Rectal smooth muscle tissue (tissue), 1 donor: ENCODE data around the gene FAM83B.

Source experiments
- H3K27ac ChIP-seq: one replicate; pipeline ENCODE4 v1.7.0; 2013; ENCODE audit warnings: low read depth, low read length, inconsistent platforms
- H3K27me3 ChIP-seq: one replicate; pipeline ENCODE4 v1.7.0; 2013; ENCODE audit warnings: low read length; ENCODE audit not compliant: control insufficient read depth, insufficient read depth
- H3K36me3 ChIP-seq: one replicate; pipeline ENCODE4 v1.7.0; 2013; ENCODE audit warnings: low read length; ENCODE audit not compliant: control insufficient read depth, insufficient read depth
- H3K4me1 ChIP-seq: one replicate; pipeline ENCODE4 v1.7.0; 2013; ENCODE audit warnings: low read length; ENCODE audit not compliant: control insufficient read depth, insufficient read depth
- H3K4me3 ChIP-seq: one replicate; pipeline ENCODE4 v1.7.0; 2013; ENCODE audit warnings: low read length
- H3K9ac ChIP-seq: one replicate; pipeline ENCODE4 v1.7.0; 2013; ENCODE audit warnings: low read length

The FAM83B gene

DNA sequence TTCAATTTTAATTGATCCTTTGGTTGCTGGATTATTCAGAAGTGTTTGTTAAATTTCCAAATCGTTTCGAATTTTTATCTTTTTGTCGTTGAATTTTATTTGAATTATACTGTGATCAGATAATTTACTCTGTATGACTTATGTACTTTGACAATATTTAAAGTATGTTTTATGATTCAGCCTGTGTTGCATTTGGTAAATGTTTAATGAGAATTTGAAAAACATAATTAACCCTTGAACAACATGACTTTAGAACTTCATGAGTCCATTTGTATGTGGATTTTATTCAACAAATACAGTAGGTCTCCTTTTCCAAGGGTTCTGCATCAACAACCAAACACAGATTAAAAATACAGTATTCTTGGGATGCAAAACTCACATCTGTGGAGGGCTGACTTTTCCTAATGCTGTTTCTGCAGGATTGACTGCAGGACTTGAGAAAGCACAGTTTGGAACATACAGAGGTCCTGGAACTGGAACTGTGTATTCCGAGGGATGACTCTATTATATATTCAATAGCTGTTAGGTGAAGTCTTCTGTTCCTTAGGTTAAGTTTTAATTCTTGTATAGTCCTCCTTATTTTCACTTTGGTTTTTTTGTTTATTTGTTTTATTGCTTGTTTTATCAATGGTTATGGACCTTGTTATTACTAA, 40.5 kb downstream of the FAM83B start:
- H3K9ac ChIP-seq: no peak overlapping the region
- H3K4me1 ChIP-seq: no peaks in the 10 kb centered on the region
- H3K27ac ChIP-seq: no peak overlapping the region
- H3K36me3 ChIP-seq: no peaks in the 10 kb centered on the region
- H3K27me3 ChIP-seq: no peaks in the 10 kb centered on the region
- no peak overlapping the region for H3K4me3 ChIP-seq

DNA sequence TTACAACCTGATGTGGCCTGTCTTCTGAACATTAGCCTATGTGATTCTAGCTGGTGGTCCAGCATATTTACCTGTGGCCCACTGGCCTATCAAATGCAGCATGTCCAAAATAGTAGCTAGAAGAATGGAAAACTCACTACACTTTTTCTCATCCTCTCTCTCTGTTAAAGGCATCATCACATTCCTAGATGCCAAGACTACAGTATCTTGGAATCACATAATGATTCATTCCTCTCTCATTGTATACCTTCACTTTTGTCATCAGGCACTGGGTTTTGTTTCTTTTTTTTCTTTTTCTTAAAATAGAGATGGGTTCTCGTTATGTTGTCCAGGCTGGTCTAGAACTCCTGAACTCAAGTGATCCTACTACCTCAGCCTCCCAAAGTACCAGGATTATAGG, 45.0 kb downstream of the FAM83B start:
- Histone ChIP-seq H3K27me3 (no peaks in the 10 kb centered on the region), H3K36me3 (no peaks in the 10 kb centered on the region), H3K4me1 (no peaks in the 10 kb centered on the region), H3K4me3 (no peak overlapping the region), H3K9ac (no peak overlapping the region), H3K27ac (no peak overlapping the region)

- Histone ChIP-seq H3K4me3 (no peak overlapping the region), H3K9ac (no peak overlapping the region), H3K4me1 (no peaks in the 10 kb centered on the region), H3K36me3 (no peaks in the 10 kb centered on the region), H3K27ac (no peak overlapping the region), H3K27me3 (no peaks in the 10 kb centered on the region)
Observed at GRCh38 chr6:54892831-54893230, 46.3 kb downstream of the FAM83B start.

- Histone ChIP-seq H3K4me3 (no peak overlapping the region), H3K27ac (no peak overlapping the region), H3K9ac (no peak overlapping the region), H3K27me3 (no peaks in the 10 kb centered on the region), H3K4me1 (no peaks in the 10 kb centered on the region), H3K36me3 (no peaks in the 10 kb centered on the region)
Observed at GRCh38 chr6:54893818-54894217, 47.2 kb downstream of the FAM83B start.

- H3K27me3 ChIP-seq: no peaks in the 10 kb centered on the region
- no peaks in the 10 kb centered on the region for H3K36me3 ChIP-seq
- H3K27ac ChIP-seq: no peak overlapping the region
- no peak overlapping the region for H3K4me3 ChIP-seq
- H3K9ac ChIP-seq: no peak overlapping the region
- H3K4me1 ChIP-seq: no peaks in the 10 kb centered on the region
Observed at GRCh38 chr6:54896302-54896701, 49.7 kb downstream of the FAM83B start.

DNA sequence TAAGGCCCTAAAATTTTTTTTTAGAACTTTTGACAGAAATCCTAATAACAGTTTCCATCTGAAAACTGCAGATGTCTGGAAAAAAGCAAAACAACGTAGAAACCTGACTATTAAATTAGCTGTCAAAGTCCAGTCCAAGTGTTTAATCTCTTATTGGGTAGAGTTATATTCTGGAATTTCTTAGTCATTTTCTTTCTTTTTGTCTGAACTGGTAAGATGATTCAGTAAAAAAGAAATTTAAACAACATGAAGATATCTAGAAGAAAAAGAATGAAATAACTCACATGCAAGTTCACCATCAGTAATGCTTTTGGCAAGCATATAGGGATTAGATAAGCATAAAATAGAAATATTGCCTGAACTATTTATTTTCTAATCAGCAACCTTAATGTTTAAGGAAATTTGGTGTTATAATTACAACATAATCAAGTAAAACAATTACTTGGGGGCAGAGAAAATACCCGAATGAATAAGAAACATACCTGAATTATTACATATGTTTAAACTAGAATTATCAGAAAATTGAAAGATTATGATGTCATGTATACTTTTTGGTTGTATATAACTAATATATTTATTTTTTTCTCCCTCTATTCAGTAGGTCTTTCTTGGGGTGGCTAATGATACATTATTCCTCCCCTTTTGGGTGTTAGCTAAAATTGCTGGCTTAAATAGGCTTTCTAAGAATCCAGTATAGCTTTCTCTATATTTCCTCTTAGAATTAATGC, 51.1 kb downstream of the FAM83B start:
- H3K27ac ChIP-seq: no peak overlapping the region
- H3K4me3 ChIP-seq: no peak overlapping the region
- no peaks in the 10 kb centered on the region for H3K4me1 ChIP-seq
- no peak overlapping the region for H3K9ac ChIP-seq
- H3K36me3 ChIP-seq: no peaks in the 10 kb centered on the region
- no peaks in the 10 kb centered on the region for H3K27me3 ChIP-seq

DNA sequence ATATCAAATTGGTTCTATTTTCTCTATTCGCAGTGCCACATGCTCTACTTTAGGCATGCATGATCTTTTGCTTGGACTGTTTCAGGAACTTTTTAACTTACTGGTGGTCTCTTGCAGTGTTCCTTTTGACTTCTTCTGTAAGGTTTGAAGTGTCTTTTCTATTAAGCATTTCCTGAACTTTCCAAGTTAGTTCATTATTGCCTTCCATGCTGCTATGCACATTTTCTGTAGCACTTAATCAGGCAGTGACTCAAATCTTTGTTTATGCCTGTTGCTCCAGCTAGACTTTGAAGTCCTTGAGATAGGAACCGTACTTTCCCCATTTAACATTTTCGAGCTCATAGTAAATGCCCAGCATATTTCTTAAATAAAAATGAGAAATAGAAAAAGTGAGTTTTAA, 52.2 kb downstream of the FAM83B start:
- H3K4me3 ChIP-seq: no peak overlapping the region
- H3K9ac ChIP-seq: no peak overlapping the region
- H3K27ac ChIP-seq: no peak overlapping the region
- no peaks in the 10 kb centered on the region for H3K4me1 ChIP-seq
- no peaks in the 10 kb centered on the region for H3K36me3 ChIP-seq
- no peaks in the 10 kb centered on the region for H3K27me3 ChIP-seq

DNA sequence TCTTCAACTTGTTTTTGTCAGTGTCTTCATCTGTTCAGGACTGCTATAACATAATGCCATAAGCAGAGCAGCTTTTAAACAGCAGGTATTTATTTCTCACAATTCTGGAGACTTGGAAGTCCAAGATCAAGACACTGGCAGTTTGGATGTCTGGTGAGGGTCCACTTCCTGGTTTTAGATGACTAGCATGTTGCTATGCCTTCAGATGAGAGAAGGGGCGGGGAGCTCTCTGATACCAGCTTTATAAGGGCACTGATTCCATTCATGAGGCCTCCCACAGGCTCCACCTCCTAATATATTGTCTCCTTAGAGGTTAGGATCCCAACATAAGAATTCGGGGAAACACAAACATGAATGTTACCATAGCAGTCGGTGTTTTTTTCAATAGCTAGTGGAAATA, 52.9 kb downstream of the FAM83B start:
- H3K36me3 ChIP-seq: no peaks in the 10 kb centered on the region

GRCh38 chr6:54899986-54900385, 53.4 kb downstream of the FAM83B start:
- Histone ChIP-seq H3K4me3 (no peak overlapping the region), H3K4me1 (no peaks in the 10 kb centered on the region), H3K27ac (no peak overlapping the region), H3K27me3 (no peaks in the 10 kb centered on the region), H3K9ac (no peak overlapping the region), H3K36me3 (no peaks in the 10 kb centered on the region)

More for the DNA sequence above, 52.9 kb downstream of the FAM83B start:
- H3K27ac ChIP-seq: no peak overlapping the region
- no peaks in the 10 kb centered on the region for H3K4me1 ChIP-seq
- H3K9ac ChIP-seq: no peak overlapping the region
- no peaks in the 10 kb centered on the region for H3K27me3 ChIP-seq
- H3K4me3 ChIP-seq: no peak overlapping the region

DNA sequence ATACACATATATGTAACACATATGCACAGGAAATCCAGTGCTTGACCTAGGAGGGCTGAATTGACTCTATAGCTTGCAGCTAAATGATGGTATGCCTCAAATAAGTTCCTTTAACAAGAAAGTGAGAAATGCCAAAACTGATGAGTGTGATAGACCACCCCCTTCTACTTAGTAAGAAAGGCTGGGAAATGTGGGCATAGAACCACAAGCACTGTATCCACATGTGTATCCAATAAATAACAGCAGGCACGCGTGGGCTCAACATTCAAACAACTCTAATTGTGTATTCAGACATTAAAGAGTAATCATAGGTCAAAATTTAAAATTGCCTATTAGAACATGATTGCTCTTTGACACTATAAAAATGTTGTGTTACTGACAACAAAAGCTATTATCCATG, 54.1 kb downstream of the FAM83B start:
- Histone ChIP-seq H3K9ac (no peak overlapping the region), H3K4me3 (no peak overlapping the region)

GRCh38 chr6:54903884-54904283, 57.3 kb downstream of the FAM83B start:
- no peaks in the 10 kb centered on the region for H3K27me3 ChIP-seq
- H3K27ac ChIP-seq: no peak overlapping the region
- H3K4me3 ChIP-seq: no peak overlapping the region
- H3K36me3 ChIP-seq: no peaks in the 10 kb centered on the region
- H3K9ac ChIP-seq: no peak overlapping the region
- H3K4me1 ChIP-seq: no peaks in the 10 kb centered on the region

More for the DNA sequence above, 54.1 kb downstream of the FAM83B start:
- Histone ChIP-seq H3K27ac (no peak overlapping the region), H3K36me3 (no peaks in the 10 kb centered on the region), H3K27me3 (no peaks in the 10 kb centered on the region), H3K4me1 (no peaks in the 10 kb centered on the region)

DNA sequence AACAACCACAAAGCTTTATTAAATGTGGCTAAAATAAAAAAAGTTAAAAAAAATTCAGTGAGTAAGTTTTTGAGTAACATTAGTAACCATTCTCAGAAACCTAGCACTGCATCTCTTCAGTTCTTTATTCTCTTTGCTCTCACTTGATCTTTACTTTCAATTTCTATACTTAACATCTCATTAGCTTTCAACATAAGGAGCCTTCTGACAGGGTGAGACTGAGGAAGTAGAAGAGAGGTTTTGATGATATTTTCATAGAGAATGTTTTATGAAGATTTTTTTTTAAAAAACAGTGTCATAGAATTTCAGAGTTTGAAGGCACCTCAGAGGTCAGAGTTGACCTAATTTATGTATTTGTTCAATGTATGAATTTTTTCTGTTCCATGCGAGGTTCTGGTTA, 60.8 kb downstream of the FAM83B start:
- H3K4me1 ChIP-seq: no peaks in the 10 kb centered on the region
- H3K27ac ChIP-seq: no peak overlapping the region
- H3K27me3 ChIP-seq: no peaks in the 10 kb centered on the region
- no peak overlapping the region for H3K9ac ChIP-seq
- H3K4me3 ChIP-seq: no peak overlapping the region
- H3K36me3 ChIP-seq: no peaks in the 10 kb centered on the region

GRCh38 chr6:54909184-54909583, 62.6 kb downstream of the FAM83B start:
- Histone ChIP-seq H3K4me3 (no peak overlapping the region), H3K27me3 (no peaks in the 10 kb centered on the region), H3K9ac (no peak overlapping the region), H3K27ac (no peak overlapping the region), H3K4me1 (no peaks in the 10 kb centered on the region), H3K36me3 (no peaks in the 10 kb centered on the region)
